Measurements from ENCODE around the gene GSTP1. TPM values are rescaled to one million over a fixed set of nuclear protein-coding genes. Genes with fewer than 3 reads are reported as not detected.

GSTP1 gene
- total RNA-seq = 100 to 1,000 TPM; 410 to 885 (median 651) TPM

DNA sequence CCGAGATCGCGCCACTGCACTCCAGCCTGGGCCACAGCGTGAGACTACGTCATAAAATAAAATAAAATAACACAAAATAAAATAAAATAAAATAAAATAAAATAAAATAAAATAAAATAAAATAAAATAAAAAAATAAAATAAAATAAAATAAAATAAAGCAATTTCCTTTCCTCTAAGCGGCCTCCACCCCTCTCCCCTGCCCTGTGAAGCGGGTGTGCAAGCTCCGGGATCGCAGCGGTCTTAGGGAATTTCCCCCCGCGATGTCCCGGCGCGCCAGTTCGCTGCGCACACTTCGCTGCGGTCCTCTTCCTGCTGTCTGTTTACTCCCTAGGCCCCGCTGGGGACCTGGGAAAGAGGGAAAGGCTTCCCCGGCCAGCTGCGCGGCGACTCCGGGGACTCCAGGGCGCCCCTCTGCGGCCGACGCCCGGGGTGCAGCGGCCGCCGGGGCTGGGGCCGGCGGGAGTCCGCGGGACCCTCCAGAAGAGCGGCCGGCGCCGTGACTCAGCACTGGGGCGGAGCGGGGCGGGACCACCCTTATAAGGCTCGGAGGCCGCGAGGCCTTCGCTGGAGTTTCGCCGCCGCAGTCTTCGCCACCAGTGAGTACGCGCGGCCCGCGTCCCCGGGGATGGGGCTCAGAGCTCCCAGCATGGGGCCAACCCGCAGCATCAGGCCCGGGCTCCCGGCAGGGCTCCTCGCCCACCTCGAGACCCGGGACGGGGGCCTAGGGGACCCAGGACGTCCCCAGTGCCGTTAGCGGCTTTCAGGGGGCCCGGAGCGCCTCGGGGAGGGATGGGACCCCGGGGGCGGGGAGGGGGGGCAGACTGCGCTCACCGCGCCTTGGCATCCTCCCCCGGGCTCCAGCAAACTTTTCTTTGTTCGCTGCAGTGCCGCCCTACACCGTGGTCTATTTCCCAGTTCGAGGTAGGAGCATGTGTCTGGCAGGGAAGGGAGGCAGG lies at the start of gene GSTP1:
Gene GSTP1, plus strand, starts transcription at position 566 of the 958 bp plus-strand sequence. Its CDS starts 32 bp downstream, at position 598.
- intact Hi-C loops (cut with DNase I; ENCODE audit: low total_unique reads) = no loop called here
- Histone ChIP-seq H3K36me3 (no peaks in the 10 kb centered on the region), H3K4me3 (peak within 1 kb of the TSS; percentile 80 to 96), H3K27me3 (no peaks in the 10 kb centered on the region), H3K4me1 (peaks cover 0 to 13% of the 10 kb centered on the region in 2 donors), H3K9me3 (no peaks in the 10 kb centered on the region), H3K27ac (peak within 1 kb of the TSS; percentile 98 to 100)
- peak; percentile 94 to 96 for DNase-seq
- peak; percentile 69 to 95 (median 92) for TF ChIP-seq CTCF (IDR thresholded peaks at IDR 0.05)
- peak; percentile 96 to 97 for TF ChIP-seq POLR2A (IDR thresholded peaks at IDR 0.05)

GRCh38 chr11:67534070-67534679 lies 49.4 kb upstream of the GSTP1 start:
- no peak for TF ChIP-seq POLR2A (IDR thresholded peaks at IDR 0.05)
- no peak for TF ChIP-seq CTCF (IDR thresholded peaks at IDR 0.05)
- H3K27me3 ChIP-seq = no peaks in the 10 kb centered on the region
- no peak overlapping the region for H3K4me3 ChIP-seq
- intact Hi-C loops (cut with DNase I; ENCODE audit: low total_unique reads) = no loop called here
- no peak for DNase-seq
- H3K36me3 ChIP-seq = no peaks in the 10 kb centered on the region
- no peak overlapping the region for H3K27ac ChIP-seq
- no peaks in the 10 kb centered on the region for H3K4me1 ChIP-seq
- no peaks in the 10 kb centered on the region for H3K9me3 ChIP-seq

DNA sequence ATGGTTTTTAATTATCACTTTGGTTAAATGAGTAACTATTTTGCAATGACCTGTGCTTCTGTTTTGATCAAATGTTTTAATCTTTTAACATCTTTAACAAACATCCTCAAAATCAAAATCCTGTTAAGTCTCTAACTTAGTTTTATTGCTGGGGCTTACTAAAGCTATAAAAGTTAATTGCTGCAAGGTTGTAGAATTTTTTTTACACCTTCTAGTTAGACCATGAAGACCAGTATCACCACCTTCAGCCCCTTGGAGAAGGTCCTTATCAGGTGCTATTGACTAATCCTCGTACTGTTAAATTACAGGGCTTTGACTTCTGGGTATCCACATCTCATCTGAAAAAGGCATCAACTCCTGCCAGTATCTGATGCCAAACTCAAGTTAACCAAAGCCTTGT lies 48.1 kb upstream of the GSTP1 start:
- intact Hi-C loops (cut with DNase I; ENCODE audit: low total_unique reads) = no loop called here
- no peaks in the 10 kb centered on the region for H3K36me3 ChIP-seq
- no peaks in the 10 kb centered on the region for H3K4me1 ChIP-seq
- TF ChIP-seq CTCF (IDR thresholded peaks at IDR 0.05) = no peak
- no peak for TF ChIP-seq POLR2A (IDR thresholded peaks at IDR 0.05)
- H3K4me3 ChIP-seq = no peak overlapping the region
- no peaks in the 10 kb centered on the region for H3K27me3 ChIP-seq
- DNase-seq = no peak
- no peak overlapping the region for H3K27ac ChIP-seq
- no peaks in the 10 kb centered on the region for H3K9me3 ChIP-seq

DNA sequence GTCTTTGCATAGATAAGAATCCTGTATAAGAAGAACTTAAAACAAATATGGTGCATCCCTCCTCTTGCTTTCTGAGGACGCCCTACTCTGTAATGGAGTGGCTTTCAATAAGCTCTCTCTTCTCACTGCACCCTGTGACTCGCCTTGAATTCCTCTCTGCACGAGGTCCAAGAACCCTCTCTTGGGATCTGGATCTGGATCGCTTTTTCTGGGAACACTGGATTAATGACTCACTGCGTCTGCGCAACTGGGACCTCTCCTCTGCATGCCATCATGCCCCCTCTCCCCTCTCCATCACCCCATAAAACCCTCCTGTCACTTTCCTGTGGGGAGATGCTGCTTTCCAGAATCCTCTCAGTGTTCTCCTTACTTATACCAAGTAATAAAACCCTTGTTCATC lies 45.3 kb upstream of the GSTP1 start:
- H3K27ac ChIP-seq = no peak overlapping the region
- intact Hi-C loops (cut with DNase I; ENCODE audit: low total_unique reads) = no loop called here
- H3K4me3 ChIP-seq = no peak overlapping the region
- TF ChIP-seq POLR2A (IDR thresholded peaks at IDR 0.05) (no peak), CTCF (IDR thresholded peaks at IDR 0.05) (no peak)
- no peaks in the 10 kb centered on the region for H3K27me3 ChIP-seq
- H3K4me1 ChIP-seq = no peaks in the 10 kb centered on the region
- no peaks in the 10 kb centered on the region for H3K9me3 ChIP-seq
- H3K36me3 ChIP-seq = no peaks in the 10 kb centered on the region
- no peak for DNase-seq

All from uterus (tissue), 4 donors.